HG03066 (cell line): Measurements from ENCODE around the gene PRLH.

Source experiments
- ATAC-seq: cut with Tn5 transposase; IDR thresholded peaks from one replicate; pipeline ENCODE4 v1.9.1; 2021; ENCODE audit warnings: low read depth; ENCODE audit not compliant: unreplicated experiment

PRLH gene, protein sequence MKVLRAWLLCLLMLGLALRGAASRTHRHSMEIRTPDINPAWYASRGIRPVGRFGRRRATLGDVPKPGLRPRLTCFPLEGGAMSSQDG

DNA sequence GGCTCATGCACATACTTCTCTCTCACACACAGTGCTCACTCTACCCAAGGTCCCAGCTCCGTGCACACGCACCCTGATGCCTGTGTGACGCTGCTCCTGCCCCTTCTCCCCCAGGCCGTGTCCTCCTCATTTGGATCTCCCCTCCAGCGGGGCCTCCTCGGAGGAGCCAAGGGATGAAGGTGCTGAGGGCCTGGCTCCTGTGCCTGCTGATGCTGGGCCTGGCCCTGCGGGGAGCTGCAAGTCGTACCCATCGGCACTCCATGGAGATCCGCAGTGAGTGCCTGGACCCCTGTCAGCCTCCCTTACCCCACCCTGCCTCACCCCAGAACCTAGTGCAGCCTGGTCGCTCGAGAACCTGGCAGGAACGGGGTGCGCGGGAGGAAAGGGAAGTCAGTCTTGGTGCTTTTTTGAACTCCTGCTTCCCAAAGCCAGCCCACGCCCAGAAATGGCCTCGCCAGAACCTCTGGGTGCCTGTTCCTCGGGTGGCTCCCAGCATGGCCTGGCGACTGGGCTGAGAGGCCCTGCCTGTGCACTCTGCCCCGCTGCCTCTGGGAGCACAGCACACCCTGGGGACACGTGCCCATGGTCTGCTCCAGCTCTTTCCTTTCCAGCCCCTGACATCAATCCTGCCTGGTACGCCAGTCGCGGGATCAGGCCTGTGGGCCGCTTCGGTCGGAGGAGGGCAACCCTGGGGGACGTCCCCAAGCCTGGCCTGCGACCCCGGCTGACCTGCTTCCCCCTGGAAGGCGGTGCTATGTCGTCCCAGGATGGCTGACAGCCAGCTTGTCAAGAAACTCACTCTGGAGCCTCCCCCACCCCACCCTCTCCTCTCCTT is at the start of gene PRLH:
PRLH (plus strand) TSS at position 174 of the 835 bp plus-strand sequence; CDS start at position 174, 0 bp downstream.
- no peak for ATAC-seq

DNA sequence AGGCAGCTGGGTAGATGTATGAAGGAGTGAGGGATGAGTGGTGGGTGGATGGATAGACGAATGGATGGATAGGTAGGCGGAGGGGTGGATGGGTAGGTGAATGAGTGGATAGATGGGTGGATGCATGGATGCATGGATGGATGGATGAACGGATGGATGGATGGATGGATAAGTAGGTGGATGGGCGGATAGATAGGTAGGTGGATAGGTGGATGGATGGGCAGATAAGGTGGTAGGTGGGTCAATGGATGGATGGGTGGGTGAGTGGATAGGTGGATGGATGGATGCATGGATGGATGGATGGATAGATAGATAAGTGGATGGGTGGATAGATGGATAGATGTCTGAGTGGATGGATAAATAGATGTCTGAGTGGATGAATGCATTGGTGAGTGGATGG is 49.2 kb upstream of the PRLH start:
- no peak for ATAC-seq

DNA sequence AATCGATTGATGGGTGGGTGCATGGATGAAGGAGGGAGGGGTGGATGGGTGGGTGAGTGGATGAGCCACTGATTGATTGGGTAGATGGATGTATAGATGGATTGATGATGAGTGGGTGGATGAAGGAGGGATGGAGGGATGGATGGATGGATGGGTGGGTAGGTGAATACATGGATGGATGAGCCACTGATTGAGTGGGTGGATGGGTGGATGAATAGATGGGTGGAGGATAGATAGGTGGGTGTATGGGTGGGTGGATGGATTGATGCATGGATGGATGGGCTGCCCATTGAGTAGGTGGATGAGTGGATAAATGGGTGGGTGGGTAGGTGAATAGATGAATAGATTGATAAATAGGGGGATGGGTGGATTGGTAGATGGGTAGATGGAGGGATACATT is 48.4 kb upstream of the PRLH start:
- no peak for ATAC-seq

DNA sequence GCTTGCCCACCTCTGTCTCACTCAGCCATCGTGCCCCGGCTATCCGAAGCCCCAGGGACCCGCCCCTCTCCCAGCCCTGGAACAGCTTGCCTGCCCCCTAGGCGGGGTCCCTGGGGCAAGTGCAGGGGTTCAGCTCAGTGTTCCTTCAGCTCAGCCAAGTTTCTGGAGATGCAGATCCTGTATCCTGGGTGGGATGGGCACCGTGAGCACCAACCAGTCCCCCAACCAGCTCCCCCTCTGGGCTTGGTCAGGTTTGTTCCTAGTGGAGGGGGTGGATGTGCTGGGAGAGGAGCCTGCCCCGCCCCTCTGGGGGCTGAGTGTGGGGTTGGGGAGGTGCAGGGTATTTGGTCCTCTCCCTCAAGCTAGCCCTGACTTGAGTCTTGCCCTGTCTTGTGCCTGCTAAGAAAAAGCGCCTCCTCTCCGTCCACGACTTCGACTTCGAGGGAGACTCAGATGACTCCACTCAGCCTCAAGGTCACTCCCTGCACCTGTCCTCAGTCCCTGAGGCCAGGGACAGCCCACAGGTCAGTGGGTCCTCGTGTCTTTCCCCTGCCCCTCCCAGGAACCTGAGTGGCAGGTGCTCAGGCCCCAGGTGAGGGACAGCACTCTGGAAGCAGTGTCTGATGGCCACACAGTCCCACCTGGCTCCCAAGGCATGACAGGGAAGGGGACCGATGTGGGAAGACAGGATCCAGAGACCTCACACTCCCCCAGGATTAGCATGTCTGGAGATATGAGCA is 46.7 kb upstream of the PRLH start:
- ATAC-seq: no peak

DNA sequence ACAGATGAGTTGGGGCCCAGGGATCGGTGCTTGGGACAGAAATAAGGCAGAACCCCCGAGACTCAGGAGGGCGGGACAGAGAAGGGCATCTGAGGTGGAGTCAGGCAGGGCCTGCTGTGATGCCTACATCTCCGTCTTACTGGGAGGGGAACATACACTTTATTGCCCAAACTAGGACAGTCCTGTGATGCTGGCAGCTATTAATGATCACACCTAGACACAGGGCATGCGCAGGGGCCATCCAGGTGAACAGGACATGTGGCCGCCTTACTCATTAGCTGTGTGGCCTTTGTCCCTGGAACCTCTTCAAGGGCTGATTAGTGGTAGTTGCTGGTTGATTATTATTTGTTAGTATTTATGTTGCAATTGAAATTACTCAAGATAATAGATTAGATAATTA is 46.1 kb upstream of the PRLH start:
- ATAC-seq: no peak

DNA sequence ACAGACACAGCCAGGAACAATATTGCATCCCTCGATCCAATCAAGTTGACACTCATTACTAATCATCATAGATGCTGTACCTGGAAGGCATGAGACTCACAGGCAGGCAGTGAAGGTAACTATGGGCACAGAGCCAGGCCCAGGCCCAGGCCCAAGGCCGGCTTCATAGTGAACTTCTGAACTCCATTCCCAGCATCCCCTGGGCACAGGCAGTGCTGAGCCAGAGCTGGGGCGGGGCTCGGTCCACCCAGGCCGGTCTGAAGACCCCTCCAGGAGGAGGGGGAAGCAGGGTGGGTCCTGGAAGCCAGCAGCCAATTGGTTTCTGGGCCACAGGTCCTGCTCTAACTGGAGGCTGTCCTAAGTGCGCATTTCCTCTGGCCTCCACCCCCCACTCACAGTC is 41.7 kb upstream of the PRLH start:
- ATAC-seq: no peak

DNA sequence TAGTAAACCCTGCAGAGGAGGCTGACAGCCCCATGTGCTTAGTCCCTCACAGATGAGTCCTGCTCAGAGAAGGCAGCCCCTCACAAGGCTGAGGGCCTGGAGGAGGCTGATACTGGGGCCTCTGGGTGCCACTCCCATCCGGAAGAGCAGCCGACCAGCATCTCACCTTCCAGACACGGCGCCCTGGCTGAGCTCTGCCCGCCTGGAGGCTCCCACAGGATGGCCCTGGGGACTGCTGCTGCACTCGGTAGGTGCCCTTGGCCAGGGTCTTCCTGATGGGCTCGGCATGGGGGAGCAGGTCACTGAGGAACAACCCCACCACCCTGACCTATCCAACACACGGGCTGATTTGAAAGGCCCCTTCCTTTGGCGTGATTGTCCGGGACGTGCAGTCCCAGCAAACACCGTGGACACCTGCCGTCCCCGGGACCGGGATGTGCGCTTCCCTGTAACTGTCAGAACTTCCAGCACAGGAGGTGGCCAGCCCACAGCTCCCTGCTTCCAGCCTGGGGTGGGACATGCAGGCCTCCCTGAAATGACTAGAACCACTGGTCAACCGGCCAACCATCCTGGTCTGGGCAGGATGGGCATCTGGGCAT is 40.7 kb upstream of the PRLH start:
- no peak for ATAC-seq

DNA sequence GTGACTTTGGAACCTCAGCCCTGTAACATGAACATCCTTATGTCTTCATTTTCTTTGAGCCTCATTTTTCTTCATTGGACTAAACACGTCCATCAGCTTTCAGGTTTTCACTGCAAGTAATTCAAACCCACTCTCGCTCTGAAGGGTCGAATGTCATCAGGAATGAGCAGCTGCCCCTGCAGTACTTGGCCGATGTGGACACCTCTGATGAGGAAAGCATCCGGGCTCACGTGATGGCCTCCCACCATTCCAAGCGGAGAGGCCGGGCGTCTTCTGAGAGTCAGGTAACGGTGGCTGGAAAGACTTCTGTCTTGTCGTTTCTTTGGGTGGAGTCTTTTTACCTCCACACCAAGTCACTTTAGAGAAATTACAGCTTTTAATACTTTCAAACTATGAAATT is 39.1 kb upstream of the PRLH start:
- no peak for ATAC-seq

DNA sequence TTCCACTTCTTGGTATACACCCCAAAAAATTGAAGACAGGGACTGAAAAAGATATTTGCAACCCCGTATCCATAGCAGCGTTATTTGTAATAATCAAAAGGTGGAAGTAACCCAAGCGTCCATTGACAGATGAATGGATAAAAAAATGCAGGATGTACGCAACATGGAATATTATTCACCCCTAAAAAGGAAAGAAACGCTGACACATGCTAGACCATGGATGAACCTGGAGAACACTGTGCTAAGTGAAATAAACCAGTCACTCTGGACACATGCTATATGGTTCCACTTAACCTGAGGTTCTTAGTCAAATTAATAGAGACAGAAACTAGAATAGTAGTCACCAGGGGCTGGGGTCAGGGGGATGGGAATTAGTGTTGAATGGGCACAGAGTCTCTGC is 38.6 kb upstream of the PRLH start:
- ATAC-seq: no peak

DNA sequence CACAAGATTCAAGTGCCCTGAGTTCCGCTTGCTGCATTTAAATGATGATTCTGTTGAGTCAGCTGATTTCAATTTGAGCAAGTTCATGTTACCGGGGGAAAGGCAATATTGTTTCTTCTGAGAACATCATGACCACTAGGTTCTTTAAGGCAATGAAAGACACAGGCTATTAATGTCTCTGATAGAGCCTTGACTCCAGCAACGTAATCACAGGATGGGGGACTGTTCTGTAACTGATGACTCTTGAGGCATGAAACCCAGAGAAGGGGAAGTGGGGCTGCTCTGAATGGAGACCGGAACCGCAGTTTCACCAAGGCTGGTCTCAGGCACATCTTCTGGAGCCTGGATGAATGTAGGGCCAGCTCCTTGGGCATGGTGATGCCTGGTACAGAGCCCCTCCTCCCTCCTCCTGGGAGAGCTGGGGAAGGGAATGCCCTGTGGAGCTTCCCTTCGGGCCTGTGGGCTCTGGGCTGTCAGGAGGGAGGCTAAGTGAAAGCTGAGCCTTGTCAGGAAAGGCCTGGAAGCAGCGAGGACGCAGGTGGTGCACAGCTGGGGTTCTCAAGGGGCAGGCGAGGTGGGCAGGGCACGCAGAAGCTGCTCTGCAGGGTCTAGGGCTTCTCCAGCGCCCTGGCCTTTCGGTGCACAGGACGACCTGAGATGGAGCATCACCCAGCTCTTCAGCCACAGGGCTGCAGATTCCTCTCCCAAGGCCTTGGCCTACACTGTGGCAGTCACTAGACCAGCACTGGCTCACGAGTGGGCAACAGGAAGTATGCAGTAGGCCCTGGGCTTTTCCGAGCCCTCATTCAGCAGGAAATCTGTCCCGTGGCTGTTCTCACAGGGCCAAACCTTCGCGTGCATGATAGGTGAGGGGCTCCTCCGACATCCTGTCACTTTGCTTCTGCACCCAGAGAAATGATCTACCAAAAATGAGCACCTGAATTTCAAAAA is 36.6 kb upstream of the PRLH start:
- peak; percentile 72 for ATAC-seq

DNA sequence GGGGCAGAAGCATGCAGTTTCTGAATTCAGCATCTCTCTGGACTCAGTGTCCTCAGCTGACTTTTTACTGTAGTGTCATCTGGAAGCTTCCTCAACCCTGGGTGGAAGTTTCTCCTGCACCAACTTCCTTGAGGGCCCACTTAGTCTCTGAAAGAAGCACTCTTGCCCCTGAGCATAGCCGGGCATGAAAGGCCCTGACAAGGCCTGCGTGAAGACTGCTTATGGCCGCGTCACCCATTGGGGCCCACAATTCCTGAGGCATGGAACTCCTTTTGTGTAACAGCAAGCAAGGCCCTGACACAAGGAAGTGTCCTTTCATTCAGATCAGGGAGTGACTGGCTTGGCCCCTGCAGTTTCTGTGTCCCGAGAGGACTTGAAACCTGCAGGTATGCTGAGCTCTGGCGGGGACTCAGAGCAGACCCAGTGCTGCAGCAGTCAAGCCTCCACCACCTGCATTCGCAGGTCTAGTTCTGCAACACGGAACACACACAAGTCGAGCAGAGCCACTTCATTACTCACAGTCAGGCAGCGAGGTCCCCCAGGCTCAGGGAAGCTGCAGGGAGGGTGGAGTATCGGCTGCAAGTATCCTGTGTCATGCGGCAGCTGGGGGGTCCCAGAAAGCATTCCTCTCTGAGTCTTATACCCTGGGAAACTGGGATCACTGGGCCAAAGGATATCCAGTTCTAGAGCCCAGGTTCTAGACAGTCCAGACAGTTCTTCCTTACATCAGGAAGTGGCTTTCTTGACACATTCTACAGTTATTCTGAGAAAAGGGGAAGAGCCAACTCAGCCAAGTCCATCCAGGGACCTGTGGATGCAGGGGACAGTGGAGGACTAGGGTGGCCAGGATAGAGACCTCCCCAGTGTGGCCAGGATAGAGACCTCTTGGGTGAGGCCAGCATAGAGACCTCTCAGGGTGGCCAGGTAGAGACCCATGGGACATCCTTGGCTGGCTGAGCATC is 35.6 kb upstream of the PRLH start:
- peak; percentile 56 for ATAC-seq

DNA sequence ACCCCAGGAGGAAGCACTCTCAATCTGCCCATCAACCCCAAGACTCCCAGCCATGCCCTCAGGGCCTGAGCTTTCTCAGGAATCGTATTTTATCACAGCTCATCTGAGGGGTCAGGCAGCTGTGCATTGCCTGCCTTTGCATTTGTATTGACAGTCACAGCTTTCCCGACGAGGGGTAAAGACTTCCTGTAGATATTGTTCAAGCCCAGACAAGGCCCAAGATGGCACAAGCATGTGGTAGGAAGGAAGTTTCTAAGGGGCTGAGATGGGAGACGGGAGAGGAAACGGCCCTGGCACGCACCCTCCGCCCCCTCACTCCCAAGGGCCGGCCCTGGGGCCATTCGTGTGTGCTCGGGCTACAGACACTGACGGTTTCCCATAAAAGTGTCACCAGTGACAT is 34.2 kb upstream of the PRLH start:
- no peak for ATAC-seq

DNA sequence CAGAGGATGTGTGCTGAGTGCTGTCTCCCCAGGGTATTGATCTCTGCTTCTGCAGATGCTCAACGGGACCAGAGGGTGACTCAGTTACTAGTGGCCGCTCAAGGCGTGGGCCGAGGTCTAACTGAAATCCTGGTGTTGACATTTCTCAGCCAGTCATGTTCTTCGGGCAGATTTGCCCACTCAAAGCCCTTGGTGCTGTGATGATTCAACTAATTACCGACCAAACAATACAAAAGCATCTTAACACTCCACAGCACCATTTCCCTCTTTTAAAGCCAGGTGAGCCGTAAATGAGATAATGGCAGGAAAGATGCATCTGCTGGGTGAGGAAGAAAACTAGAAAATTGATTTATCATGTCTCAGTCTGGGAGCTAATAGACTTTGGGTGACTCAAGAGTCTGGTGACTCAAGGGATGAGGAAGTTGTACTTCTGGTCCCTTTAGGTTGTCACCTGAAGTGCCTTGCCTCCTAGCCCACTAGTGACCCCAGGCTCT is 32.7 kb upstream of the PRLH start:
- ATAC-seq: no peak

DNA sequence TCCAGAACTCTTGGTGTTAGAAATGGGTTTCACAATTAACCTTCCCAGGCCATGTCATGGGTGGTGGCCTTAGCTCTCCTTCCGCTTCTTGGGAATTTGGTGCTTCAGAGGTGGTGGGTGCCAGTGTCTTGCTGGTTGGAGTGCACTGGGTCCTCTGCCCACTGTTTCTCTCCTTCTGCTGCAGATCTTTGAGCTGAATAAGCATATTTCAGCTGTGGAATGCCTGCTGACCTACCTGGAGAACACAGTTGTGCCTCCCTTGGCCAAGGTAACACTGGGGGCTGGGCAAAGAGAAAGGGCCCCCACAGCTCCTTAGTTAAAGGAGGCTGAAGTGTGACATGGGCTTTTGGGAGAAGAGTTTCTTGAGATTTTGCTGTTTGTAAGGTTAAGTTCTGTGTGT is 32.0 kb upstream of the PRLH start:
- no peak for ATAC-seq

DNA sequence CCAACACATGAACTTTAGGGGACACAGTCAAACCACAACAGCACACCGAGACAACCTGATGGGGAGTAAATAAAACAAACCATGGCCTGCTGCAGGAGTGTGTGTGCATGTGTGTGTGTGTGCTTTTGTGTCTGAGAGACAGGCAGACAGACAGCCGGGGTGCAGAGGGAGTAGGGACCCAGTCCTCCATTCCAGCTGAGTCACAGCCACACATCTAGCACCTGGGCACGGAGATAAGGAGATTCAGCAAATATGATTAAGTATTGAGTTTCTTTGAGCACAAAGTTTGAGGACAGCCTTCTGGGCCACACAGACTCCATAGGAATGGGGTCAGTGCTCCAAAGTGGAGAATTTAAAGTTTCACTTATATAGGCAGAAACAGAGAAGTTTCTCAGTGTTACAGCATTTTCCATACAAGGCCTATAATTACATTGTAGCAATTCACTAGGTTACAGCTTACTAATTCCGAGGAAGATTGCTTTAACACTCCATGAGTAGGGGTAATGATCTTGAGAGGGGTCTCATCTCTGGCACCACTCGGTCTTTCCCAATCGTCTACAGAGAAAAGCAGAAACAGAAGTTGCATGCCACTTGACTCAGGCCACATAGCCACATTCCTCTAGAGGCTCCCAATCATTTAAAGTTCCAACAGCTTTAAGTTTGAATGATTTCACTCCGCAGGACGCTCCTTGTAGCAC is 30.8 kb upstream of the PRLH start:
- no peak for ATAC-seq

DNA sequence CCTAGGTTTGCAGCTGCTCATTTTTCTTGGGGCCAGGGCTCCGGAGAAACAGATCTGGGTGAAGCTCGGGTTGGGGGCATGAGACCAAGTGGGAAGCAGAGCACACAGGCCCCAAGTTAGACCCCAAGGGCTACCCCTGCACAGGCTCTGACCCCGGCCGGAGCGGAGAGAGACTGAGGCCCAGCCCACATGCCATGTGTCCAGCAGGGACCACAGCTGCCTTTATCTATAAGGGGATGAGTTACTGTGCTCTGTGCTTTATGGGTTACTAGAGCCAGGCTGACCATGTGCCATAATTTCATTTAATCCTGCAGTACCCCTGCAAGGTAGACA is 30.3 kb upstream of the PRLH start:
- no peak for ATAC-seq

DNA sequence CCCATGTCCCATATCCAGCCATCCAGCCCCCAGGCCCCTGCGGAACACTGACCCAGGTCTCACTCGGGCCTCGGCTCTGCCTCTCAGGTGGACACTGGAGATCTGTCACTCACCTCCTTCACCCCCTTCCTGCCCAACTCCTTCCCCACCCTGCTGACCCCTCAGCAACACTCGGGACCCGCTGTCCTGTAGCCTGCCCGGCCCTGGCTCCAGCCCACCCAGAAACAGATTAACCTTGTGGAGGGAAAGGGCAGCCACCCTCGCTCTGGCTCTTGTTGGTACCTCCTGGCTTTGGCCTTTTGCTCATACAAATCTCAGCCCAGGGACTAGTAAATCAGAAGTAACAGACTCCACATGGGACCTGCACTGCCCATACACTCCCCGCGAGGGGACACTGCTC is 29.8 kb upstream of the PRLH start:
- ATAC-seq: no peak

DNA sequence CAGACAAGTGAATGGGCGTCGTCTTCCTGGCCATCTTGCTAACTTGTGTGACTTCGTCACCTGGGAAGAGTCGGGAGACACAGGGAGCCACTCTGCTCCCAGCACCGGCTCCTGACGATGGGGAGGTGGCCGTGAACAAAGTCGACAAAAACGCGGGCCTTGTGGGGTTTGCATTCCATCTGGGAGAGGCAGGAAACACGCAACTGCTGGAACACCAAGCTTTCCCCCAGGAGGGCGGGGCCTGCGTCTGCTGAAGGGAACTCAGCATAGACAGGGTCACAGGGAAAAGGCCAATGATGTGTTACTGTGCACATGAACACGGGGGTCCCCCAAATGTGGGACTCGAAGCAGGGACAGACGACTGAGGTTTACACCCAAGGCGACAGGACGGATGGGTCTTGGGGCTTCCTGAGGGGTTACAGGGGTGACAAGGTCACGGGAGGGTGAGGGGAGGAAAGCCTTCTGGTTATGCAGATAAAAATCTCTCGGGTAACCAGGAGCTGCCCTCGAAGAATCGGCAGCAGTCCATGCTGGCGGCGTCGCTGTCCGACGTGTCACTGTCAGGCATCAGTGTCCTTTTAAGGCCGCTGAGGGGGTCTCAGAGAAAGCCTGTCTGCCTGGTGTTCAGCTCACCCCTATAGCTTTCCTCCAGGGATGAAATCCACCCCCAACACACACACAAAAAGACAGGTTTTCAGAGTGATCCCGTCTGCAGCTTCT is 28.2 kb upstream of the PRLH start:
- no peak for ATAC-seq
